Neutrophil (primary cell): ENCODE data around the gene CNIH1.
"Not testable (repeated sequence)": the region's sequence is repeated elsewhere in the genome, so short reads cannot be mapped to it uniquely, and the experiment has no call there.

ENCODE experiments used
- H3K27ac ChIP-seq: fragments of 200-600 bp; sonication (generic); 2 replicates; pipeline ENCODE4 v1.5.1; 2016; ENCODE audit warnings: mild to moderate bottlenecking, moderate library complexity
- H3K27me3 ChIP-seq: fragments of 200-600 bp; sonication (generic); 2 replicates; pipeline ENCODE4 v1.6.0; 2016; ENCODE audit warnings: mild to moderate bottlenecking
- H3K36me3 ChIP-seq: fragments of 200-600 bp; sonication (generic); 2 replicates; pipeline ENCODE4 v1.5.1; 2017
- H3K4me1 ChIP-seq, 2 experiments: fragments of 200-600 bp in 1 of 2; sonication (generic) in 1 of 2; 1 replicate in 1 of 2; 2 replicates in 1 of 2; pipeline versions ENCODE4 v1.5.1 to v1.6.1; 2013 to 2016; ENCODE audit warnings: low read depth in 1 of 2, low read length in 1 of 2, mild to moderate bottlenecking in 1 of 2, moderate library complexity in 1 of 2; ENCODE audit not compliant: control insufficient read depth in 1 of 2, insufficient read depth in 1 of 2
- H3K4me3 ChIP-seq, 2 experiments: fragments of 200-600 bp in 1 of 2; sonication (generic) in 1 of 2; 1 replicate in 1 of 2; 2 replicates in 1 of 2; pipeline ENCODE4 v1.5.1; 2013 to 2016; ENCODE audit warnings: low read depth in 1 of 2, low read length in 1 of 2, mild to moderate bottlenecking in 1 of 2, moderate library complexity in 1 of 2
- H3K9me3 ChIP-seq: fragments of 200-600 bp; sonication (generic); 2 replicates; pipeline ENCODE4 v1.5.1; 2016
- CTCF ChIP-seq: fragments of 200-600 bp; sonication (generic); IDR thresholded peaks from 2 replicates; pipeline ENCODE4 v1.5.1; 2016; ENCODE audit warnings: antibody characterized with exemption

Gene CNIH1

GRCh38 chr14:54396183-54396492, 45.0 kb downstream of the CNIH1 start:
- H3K9me3 ChIP-seq = no peaks in the 10 kb centered on the region
- peak overlapping the region; percentile 81 to 94 for H3K4me3 ChIP-seq
- H3K4me1 ChIP-seq = peaks cover 19 to 29% of the 10 kb centered on the region in 2 experiments
- TF ChIP-seq CTCF = no peak
- H3K27me3 ChIP-seq = no peaks in the 10 kb centered on the region
- H3K27ac ChIP-seq = peak overlapping the region; percentile 68
- no peaks in the 10 kb centered on the region for H3K36me3 ChIP-seq

- Histone ChIP-seq H3K9me3 (no peaks in the 10 kb centered on the region), H3K27ac (no peak overlapping the region), H3K4me1 (peaks cover 19 to 29% of the 10 kb centered on the region in 2 experiments), H3K27me3 (no peaks in the 10 kb centered on the region), H3K36me3 (no peaks in the 10 kb centered on the region), H3K4me3 (peak overlapping the region in 1 of 2 experiments; percentile 94)
- TF ChIP-seq CTCF = no peak
Measured at GRCh38 chr14:54395716-54396115, 45.5 kb downstream of the CNIH1 start.

- no peaks in the 10 kb centered on the region for H3K36me3 ChIP-seq
- H3K9me3 ChIP-seq = no peaks in the 10 kb centered on the region
- no peak for TF ChIP-seq CTCF
- H3K27ac ChIP-seq = no peak overlapping the region
- no peaks in the 10 kb centered on the region for H3K27me3 ChIP-seq
- peaks cover 19 to 29% of the 10 kb centered on the region in 2 experiments for H3K4me1 ChIP-seq
- no peak overlapping the region for H3K4me3 ChIP-seq
Measured at GRCh38 chr14:54395284-54395683, 45.9 kb downstream of the CNIH1 start.

- H3K27ac ChIP-seq = no peak overlapping the region
- H3K4me3 ChIP-seq = no peak overlapping the region
- no peaks in the 10 kb centered on the region for H3K27me3 ChIP-seq
- H3K9me3 ChIP-seq = no peaks in the 10 kb centered on the region
- H3K4me1 ChIP-seq = peaks cover 19 to 29% of the 10 kb centered on the region in 2 experiments
- no peaks in the 10 kb centered on the region for H3K36me3 ChIP-seq
- TF ChIP-seq CTCF = no peak
Measured at GRCh38 chr14:54394596-54394995, 46.6 kb downstream of the CNIH1 start.

- H3K9me3 ChIP-seq, H3K27ac ChIP-seq, H3K4me3 ChIP-seq, H3K36me3 ChIP-seq, H3K27me3 ChIP-seq: not testable (repeated sequence)
- peaks cover 9 to 19% of the 10 kb centered on the region in 2 experiments for H3K4me1 ChIP-seq
Measured at GRCh38 chr14:54392986-54393884, 47.9 kb downstream of the CNIH1 start.

GRCh38 chr14:54392131-54392859, 48.9 kb downstream of the CNIH1 start:
- H3K27ac ChIP-seq = no peak overlapping the region
- no peaks in the 10 kb centered on the region for H3K36me3 ChIP-seq
- no peak for TF ChIP-seq CTCF
- peaks cover 2 to 10% of the 10 kb centered on the region in 2 experiments for H3K4me1 ChIP-seq
- H3K9me3 ChIP-seq = no peaks in the 10 kb centered on the region
- H3K4me3 ChIP-seq = no peak overlapping the region
- H3K27me3 ChIP-seq = no peaks in the 10 kb centered on the region
